ENCODE data around the gene PTGDS.

Gene PTGDS

DNA sequence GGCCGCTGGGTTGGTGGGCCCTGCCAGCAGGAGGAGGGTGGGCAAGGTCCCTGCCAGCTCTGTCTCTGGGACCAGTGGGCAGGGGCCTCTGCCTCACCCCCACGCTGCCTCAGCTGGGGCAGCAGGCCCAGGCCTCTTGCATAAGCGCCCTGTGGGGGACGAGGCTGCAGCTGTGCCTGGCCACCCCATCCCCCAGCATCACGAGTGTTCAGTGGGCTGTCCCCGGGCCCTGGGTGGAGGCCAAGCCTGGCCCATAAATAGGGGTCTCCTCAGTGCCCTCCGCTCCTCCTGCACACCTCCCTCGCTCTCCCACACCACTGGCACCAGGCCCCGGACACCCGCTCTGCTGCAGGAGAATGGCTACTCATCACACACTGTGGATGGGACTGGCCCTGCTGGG is at the start of gene PTGDS:
Gene PTGDS, plus strand, starts transcription at position 282 of the 400 bp plus-strand sequence. Its CDS starts 75 bp downstream, at position 357.
- no peak for DNase-seq (ENCODE audit: low read depth)

- DNase-seq (ENCODE audit: low read depth), result no peak
Measured at GRCh38 chr9:136928591-136928990, 48.7 kb upstream of the PTGDS start.

GRCh38 chr9:136930014-136930413 is 47.3 kb upstream of the PTGDS start:
- no peak for DNase-seq (ENCODE audit: low read depth)

- DNase-seq (ENCODE audit: low read depth), result no peak
Measured at GRCh38 chr9:136931611-136932130, 45.6 kb upstream of the PTGDS start.

DNA sequence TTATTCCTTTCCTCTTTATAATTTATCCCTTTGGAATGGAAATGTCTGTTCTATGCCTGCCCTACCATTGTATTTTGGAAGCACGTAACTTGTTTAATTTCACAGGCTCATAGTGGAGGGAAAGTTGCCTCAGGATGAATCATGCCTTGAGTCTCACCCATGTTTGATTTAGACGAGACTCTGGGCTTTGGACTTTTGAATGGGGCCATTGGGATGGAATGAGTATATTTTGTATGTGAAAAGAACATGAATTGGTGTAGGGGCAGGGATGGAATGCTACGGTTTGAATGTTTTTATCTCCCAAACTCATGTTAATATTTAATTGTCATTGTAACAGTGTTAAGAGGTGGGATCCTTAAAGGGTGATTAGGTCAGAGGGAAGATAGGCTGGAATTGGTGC is 43.0 kb upstream of the PTGDS start:
- no peak for DNase-seq (ENCODE audit: low read depth)

DNA sequence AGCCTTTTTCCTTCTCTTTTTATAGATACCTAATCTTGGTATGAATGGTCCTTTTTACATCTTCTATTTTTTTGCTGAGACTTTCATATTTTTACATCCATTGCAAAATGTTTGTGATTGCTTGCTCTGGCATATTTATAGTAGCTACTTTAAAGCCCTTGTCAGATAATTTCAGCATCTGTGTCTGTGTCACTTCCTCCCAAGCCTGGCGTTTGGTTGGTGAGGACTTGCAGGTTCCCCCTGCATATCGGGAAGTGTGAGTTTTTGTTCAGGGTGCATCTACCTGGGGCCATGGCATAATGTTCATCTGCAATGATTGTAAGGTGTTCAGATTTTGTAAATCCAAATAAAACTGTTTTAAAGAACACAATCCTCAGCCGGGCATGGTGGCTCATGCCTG is 41.7 kb upstream of the PTGDS start:
- no peak for DNase-seq (ENCODE audit: low read depth)

GRCh38 chr9:136936645-136937170 is 40.6 kb upstream of the PTGDS start:
- no peak for DNase-seq (ENCODE audit: low read depth)

GRCh38 chr9:136937186-136938001 is 39.9 kb upstream of the PTGDS start:
- no peak for DNase-seq (ENCODE audit: low read depth)

GRCh38 chr9:136939431-136939995 is 37.8 kb upstream of the PTGDS start:
- no peak for DNase-seq (ENCODE audit: low read depth)

DNA sequence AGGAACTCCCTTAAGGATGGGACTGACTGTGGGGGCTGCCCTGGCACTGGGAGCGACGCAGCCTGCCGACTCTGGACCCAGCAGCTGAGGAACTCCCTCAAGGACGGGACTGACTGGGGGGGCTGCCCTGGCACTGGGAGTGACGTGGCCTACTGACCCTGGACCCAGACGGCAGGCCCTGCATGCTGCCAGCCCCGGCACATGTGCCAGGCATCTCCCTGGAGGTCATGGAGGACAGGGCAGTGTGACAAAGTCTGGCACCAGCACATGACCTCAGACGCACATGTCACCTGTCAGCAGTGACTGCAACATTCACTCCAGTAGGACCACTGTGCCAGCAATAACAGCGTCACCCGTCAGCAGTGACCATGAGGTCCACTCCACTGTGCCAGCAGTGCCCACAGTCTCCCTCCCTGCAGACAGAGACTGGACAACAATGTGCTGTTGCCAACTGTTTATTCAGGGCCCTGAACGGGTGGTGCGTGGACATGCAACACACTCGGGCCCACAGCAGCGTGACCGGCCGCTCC is 37.2 kb upstream of the PTGDS start:
- DNase-seq (ENCODE audit: low read depth), result no peak

GRCh38 chr9:136940526-136941230 is 36.6 kb upstream of the PTGDS start:
- no peak for DNase-seq (ENCODE audit: low read depth)

DNA sequence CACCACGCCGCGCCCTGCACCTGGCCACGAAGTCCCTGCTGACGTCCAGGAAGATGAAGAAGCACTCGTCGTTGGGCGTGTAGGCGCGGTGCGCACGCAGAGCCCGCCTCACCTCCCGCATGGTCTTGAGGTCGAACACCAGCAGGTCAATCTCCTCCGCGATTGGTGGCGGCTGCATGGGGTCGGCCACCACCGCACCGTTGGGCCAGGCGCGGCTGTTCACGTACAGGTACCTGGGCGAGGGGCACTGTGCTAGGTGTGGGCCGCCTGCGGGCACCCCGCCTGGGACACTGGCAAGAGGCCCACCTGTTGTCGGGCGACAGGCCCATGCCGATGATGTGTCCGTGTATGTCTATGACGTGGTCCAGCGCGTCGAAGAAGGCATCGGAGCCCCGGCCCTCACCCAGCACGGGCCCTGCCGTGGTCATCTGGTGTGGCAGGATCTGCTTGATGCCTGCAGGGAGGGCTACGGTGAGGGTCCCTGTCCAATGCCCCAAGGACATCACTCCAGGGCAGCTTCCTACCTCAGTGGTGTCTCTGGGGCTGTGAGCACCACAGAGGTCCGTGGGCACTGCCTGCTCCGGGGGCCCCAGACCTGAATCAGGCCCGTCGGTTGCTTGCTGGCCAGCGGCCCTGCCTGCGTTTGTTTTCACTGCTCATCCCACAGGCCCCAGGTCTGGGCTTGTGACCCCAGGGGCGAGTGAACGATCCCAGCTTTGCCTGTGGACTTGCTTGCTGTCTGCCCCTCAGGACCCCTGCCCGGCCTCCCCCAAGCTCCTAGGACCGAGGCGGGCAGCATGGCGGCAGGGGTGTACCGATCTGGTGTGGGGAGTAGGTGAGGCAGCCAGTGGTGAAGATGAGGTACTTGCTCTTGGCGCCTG is 35.8 kb upstream of the PTGDS start:
- no peak for DNase-seq (ENCODE audit: low read depth)

GRCh38 chr9:136942112-136942880 is 35.0 kb upstream of the PTGDS start:
- no peak for DNase-seq (ENCODE audit: low read depth)

DNA sequence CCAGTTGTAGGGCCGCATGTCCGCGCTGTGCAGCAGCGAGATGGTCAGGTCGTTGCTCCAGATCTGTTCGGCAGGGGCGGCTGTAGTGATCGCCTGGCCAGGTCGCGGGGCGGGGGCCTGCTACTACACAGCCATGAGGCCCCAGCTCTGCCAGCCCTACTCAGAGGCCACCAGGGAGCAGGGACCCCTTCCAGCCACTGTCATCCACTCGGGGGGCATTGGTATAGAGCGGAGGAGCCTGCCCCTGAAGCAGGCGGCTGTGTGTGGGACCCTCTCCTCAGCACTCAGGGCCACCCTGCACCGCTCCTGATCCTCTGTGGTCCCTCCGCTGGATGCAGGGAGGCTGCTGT is 34.4 kb upstream of the PTGDS start:
- no peak for DNase-seq (ENCODE audit: low read depth)

DNA sequence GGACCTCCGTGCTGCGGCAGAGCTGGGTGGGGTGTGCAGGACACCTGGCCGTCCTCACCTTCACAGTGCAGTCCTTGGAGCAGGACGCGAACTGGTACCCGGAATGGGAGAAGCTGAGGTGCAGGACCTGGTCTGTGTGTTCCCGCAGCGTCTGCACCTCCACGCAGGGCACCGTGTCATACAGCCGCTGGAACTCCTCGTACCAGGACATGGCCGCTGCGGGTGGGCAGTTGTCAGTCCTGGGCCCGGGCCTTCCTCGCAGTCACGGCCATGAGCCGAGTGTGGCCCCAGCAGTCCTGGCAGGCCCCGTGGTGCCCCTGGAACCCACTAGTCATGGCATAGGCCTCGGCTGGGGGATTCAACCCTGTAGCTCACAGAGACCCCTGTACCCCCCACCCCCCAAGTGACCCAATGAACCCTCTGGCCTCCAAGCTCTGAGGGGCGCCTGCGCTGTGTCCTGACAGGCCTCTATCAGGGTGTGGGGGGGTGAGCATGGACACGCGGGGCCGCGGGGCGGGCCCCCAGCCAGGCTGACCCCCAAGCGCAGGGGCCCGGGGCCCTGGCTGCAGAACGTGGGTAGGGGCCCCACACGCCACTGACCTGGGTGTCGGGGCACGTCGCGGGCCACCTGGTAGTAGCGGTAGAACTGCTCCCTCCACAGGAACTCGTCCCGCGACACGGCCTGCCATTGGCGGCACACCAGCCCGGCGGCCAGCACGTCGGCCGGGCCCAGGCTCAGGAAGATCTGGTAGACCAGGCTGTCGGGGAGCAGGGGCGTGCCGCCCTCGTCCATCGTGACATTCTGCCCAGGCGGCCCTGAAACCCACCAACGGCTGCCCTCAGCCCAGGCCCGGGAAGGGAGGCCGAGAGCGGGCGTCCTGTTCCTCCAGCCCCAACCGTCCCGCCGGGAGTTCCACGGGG is 33.8 kb upstream of the PTGDS start:
- DNase-seq (ENCODE audit: low read depth), result no peak

DNA sequence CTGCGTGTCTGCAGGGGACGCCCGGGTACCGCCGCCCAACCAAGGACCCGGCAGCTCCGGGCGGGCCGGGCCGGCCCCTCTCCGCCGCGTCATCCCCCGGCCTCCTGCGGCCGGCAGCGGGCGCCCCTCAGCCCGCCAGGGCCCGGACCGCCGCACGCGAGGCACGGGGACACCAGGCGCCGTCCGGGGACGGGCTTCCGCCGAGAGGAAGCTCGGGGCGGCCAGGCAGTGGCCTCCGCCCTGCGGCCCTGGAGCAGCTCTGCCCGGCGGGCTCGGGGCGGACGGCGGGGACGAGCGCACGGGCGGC is 33.1 kb upstream of the PTGDS start:
- no peak for DNase-seq (ENCODE audit: low read depth)

DNA sequence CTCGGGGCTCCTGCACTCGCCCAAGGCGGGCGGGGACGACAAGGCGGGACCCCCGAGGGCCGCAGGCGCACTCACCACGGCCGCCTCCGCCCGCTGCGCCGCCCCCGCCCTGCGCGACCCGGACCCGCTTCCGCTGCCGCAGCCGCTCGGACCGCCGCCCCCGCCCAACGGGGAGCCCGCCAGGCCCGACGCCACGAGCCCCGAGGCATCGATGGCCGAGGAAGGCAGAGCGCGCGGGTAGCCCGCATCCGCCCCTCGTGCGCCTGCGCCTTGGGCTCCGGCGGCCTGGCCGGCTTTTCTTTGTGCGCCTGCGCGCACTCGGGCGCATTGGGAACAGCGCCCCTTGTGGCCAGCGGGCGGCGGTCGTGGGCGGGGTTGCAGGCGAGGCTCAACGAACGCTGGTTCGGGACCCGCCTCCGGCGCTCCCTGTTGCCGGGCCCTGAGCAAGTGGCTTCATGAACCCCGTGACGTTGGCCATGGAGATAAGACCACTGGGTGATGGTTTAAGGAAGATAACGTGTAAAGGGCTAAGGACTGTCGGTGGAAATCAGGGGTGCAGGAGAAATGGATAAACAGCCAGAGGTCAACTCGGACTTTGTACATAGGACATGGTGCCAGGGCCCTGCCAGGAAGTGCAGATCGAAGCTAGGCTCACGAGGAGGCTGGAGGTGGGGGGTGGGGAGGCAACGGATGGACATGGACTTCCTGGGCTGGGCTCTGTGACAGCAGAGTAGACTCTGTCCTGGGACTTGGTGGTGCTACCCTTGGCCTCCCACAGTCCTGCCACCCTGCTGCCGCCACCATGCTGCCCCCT is 32.6 kb upstream of the PTGDS start, which contains the start of the genes C8G and FBXW5:
Gene C8G, plus strand, starts transcription at position 725 of the 814 bp plus-strand sequence. Its CDS starts 78 bp downstream, at position 803.
Gene FBXW5, minus strand, starts transcription at position 220 of the 814 bp plus-strand sequence. CDS start 655 bp downstream, outside the sequence.
- DNase-seq (ENCODE audit: low read depth), result peak; percentile 95

All from stimulated activated CD8-positive, alpha-beta memory T cell treated with anti-CD3 and anti-CD28 coated beads, Interleukin-15, amount 100 ng/mL, for 24 hours (primary cell).